D721Med (cell line): Measurements from ENCODE around the gene NR5A2.

Source experiments
- DNase-seq: peaks from one replicate; pipeline ENCODE4 v3.0.0; 2011; ENCODE audit warnings: low spot score; ENCODE audit not compliant: insufficient read length
- FAIRE-seq: peaks from 2 replicates; lab custom pipeline; 2011; peaks lifted over from hg19 to GRCh38; lab: Jason Lieb, UNC
- TF ChIP-seq, protein P1 (sequence below): IDR thresholded peaks from 2 replicates; pipeline ENCODE4 v1.5.1; 2012; ENCODE audit warnings: mild to moderate bottlenecking, control low read depth; ENCODE audit not compliant: insufficient read depth; ENCODE audit errors: missing control alignments

The NR5A2 gene

DNA sequence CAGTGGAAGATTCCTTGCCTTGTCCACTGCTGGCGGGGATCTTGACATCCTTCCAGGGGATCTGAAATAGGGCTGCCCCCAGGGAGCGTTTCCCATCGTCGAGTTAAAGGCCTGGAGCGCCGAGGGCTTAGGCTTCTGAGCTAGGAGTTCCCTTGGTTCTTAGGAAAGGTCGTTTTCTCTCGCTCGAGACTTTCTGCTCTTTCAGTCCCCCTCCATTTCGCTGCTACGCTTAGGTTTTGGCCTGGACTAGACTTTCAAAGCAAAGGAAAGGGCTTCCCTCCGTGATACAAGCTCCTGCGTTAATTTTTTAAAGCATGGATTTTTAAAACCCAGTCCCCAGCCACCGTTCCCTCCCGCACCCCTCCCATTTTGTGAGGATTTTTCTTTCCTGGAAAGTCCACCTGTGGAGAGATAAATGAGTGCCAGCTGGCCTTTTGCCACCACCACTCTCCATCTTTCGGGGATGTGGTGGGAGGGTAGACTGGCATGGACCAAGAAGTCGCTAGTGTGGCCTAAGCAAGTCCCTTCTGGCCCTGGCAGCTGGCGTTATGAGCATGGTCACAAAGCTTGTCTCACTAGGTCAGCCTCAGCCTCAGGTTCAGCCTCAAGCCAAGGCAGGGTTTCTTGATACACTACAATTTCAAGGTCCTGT, 9.2 kb downstream of the NR5A2 start:
- FAIRE-seq: no peak

DNA sequence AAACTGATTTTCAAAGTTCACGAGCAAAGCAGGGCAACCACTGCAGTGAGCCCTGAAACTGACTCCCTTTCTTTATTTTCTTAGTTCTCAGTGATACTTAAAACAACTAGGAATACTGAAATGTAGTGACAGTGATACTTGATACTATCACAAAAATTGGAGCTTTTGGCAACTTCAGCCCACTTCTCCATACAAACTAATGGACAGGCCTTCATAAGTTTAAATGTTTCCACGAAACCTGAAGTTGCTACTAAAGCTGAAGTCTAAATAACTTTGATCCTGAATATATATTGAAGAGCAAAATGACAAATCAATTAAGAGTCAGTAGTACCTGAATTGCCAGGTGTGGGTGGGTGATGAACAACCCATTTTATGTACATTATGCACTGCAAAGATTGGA, 10.0 kb downstream of the NR5A2 start:
- no peak for FAIRE-seq
- no peak for DNase-seq
- TF ChIP-seq, protein P1, sequence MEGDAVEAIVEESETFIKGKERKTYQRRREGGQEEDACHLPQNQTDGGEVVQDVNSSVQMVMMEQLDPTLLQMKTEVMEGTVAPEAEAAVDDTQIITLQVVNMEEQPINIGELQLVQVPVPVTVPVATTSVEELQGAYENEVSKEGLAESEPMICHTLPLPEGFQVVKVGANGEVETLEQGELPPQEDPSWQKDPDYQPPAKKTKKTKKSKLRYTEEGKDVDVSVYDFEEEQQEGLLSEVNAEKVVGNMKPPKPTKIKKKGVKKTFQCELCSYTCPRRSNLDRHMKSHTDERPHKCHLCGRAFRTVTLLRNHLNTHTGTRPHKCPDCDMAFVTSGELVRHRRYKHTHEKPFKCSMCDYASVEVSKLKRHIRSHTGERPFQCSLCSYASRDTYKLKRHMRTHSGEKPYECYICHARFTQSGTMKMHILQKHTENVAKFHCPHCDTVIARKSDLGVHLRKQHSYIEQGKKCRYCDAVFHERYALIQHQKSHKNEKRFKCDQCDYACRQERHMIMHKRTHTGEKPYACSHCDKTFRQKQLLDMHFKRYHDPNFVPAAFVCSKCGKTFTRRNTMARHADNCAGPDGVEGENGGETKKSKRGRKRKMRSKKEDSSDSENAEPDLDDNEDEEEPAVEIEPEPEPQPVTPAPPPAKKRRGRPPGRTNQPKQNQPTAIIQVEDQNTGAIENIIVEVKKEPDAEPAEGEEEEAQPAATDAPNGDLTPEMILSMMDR: no peak

More for the DNA sequence above, 9.2 kb downstream of the NR5A2 start:
- DNase-seq: no peak
- TF ChIP-seq, protein P1: no peak

DNA sequence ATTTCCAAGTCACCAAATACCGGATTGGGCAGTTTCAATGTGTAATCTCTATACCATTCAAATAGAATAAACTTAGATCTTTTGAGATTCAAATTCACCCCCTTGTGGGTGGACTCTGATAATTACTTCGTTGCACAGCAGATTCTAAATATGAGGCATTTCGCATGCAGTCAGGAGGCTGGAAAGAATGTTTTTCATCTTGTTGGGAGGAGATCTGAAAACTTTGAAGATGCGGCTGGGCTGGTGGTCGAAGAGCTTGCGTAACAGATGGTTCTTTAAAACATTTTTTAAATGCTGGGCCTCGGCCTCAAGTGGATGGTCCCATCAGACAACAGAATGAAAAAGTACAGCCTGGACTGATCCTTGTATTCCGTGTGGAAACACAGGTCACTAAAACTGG, 10.4 kb downstream of the NR5A2 start:
- FAIRE-seq (no peak), DNase-seq (no peak)
- TF ChIP-seq, protein P1: no peak

DNA sequence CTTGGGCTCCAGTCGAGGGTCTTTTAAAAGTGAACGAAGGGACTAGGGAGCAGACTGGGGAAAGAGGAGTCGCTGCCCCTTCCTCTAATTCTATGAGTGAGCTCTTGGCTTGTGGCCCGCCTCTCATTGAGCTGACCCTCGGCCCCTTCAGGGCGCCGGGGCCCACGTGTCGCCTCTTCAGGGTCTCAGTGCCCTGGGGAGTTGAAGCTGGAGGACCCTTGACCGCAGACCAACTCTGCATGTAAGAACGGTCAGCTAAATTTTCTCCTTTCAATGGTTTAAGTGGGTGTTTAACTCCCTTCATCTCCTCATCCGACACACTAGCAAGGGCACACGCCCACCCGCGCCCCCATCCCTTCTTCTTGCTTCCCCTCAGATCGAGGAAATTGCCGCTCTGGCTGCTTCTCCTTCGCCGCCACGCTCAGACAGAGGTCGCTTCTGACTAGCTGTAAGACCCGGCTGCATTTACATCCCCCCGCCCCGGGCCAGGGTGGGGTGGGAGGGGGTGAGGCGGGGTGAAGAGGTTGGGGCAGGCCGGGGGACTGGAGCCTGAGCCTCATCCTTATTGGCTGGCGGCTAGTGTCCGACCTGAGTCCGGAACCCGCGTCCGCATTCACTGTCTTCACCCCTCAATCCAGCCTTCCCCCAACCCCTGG, 10.9 kb downstream of the NR5A2 start:
- FAIRE-seq: no peak
- DNase-seq: no peak

DNA sequence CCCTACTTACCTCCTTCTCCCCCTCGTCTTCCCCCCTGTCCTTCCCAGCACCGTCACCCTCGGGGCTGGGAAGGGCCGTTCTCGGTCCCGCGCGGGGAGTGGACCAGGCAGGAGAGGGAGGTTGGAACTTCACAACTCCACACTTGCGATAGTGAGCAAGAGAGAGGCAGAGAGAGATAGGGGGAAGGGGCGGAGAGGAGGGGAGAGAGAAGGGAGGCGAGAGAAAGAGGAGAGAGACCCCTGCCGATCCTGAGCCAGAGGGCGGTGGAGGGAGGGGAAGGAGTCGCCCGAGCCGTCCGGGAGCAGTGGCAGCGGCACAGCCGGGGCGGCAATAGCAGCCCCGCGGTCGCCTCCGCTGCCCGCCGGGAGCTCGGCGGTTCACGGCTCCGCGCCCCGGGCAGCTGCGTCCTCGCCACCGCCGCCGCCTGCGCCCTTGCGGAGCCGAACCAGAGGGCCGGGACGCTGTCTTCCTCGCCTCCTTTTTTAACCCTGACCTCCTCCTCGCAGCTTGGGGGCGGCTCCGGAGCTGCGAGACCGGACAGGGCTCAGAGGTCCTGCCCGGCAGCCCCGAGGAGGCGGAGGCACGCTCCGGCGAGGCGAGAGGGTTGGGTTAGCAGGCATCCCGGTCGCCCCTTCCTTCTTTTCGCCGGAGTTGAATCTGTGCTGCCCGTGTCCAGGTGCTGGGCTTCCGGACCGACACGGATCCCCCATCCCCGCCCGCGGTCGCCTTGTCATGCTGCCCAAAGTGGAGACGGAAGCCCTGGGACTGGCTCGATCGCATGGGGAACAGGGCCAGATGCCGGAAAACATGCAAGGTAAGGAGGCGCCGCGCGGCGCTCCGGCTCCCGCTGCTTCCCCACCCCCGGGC, 11.7 kb downstream of the NR5A2 start:
- DNase-seq (no peak), FAIRE-seq (no peak)
- TF ChIP-seq, protein P1: no peak

More for the DNA sequence above, 10.9 kb downstream of the NR5A2 start:
- TF ChIP-seq, protein P1: no peak

DNA sequence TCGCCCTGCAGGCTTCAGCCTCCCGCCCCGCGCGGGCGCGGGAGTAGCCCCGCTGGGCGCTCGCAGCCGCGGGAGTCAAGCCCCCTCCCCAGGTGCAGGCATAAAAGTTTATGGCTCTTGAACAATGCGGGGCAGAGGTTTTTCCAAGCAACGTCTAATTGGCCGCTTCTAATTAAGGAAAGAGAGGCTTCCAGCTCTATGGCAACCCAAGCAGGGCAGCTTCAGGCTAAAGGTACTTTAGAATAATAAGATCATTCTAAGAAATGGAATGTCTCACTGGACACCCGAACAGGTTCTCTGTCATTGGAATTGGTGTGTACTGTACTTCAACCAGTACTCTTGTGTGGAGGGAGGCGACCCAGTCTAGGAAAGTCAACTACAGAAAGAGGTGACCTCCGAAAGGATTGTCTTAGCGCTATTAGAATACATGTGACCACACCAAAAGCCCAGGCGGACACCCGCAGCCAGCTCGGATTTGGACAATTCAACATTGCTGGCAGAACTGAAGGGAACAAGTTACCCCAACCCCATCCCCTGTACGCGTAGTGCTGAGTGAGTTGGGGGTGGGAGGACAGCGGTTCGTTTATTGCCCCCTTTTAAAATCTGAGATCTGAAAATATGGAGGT, 12.5 kb downstream of the NR5A2 start:
- no peak for FAIRE-seq
- TF ChIP-seq, protein P1: no peak

More for the DNA sequence above, 12.5 kb downstream of the NR5A2 start:
- no peak for DNase-seq
